Mesenchymal stem cell (in vitro differentiated cells and primary cell): ENCODE measurements around the gene MAN2C1.

ENCODE experiments used
- DNase-seq: peaks from one replicate; pipeline ENCODE4 v3.0.0-alpha.2; 2013
- H2AFZ ChIP-seq: one replicate; pipeline ENCODE4 v1.6.1; 2013; ENCODE audit warnings: low read depth, mild to moderate bottlenecking, control low read depth, inconsistent platforms, low read length, moderate library complexity
- H2AK5ac ChIP-seq: 2 replicates; pipeline ENCODE4 v1.6.1; 2013; ENCODE audit warnings: low read length, moderate library complexity, mild to moderate bottlenecking, inconsistent platforms; ENCODE audit not compliant: severe bottlenecking
- H2BK120ac ChIP-seq: one replicate; pipeline ENCODE4 v1.6.1; 2013; ENCODE audit warnings: low read depth, mild to moderate bottlenecking, inconsistent platforms, low read length, moderate library complexity
- H2BK12ac ChIP-seq, 2 experiments: one replicate each; pipeline ENCODE4 v1.6.1; 2013; ENCODE audit warnings: inconsistent platforms in 2 of 2, low read length in 2 of 2, mild to moderate bottlenecking in 2 of 2, moderate library complexity in 2 of 2, control low read depth in 1 of 2
- H2BK15ac ChIP-seq: one replicate; pipeline ENCODE4 v1.6.1; 2013; ENCODE audit warnings: mild to moderate bottlenecking, low read depth, inconsistent platforms; ENCODE audit not compliant: poor library complexity, severe bottlenecking
- H2BK5ac ChIP-seq: 2 replicates; pipeline ENCODE4 v1.6.1; 2013; ENCODE audit warnings: low read depth, mild to moderate bottlenecking, low read length, control low read depth, inconsistent platforms; ENCODE audit not compliant: poor library complexity, severe bottlenecking
- H3K14ac ChIP-seq, 2 experiments: one replicate each; pipeline ENCODE4 v1.6.1; 2013; ENCODE audit warnings: inconsistent platforms in 2 of 2, low read length in 2 of 2, control low read depth in 1 of 2, mild to moderate bottlenecking in 1 of 2, moderate library complexity in 1 of 2
- H3K18ac ChIP-seq, 2 experiments: one replicate each; pipeline ENCODE4 v1.6.1; 2013; ENCODE audit warnings: inconsistent platforms in 2 of 2, low read length in 2 of 2, control low read depth in 1 of 2, low read depth in 1 of 2, mild to moderate bottlenecking in 1 of 2
- H3K23ac ChIP-seq, 2 experiments: one replicate each; pipeline ENCODE4 v1.6.1; 2013; ENCODE audit warnings: inconsistent platforms in 2 of 2, low read length in 2 of 2, mild to moderate bottlenecking in 2 of 2, moderate library complexity in 2 of 2, control low read depth in 1 of 2
- H3K27ac ChIP-seq: 2 replicates; pipeline ENCODE4 v1.5.1; 2013; ENCODE audit warnings: mild to moderate bottlenecking, moderate library complexity, low read length, control low read depth, inconsistent platforms; ENCODE audit not compliant: poor library complexity, severe bottlenecking
- H3K27me3 ChIP-seq, 2 experiments: 2 replicates each; pipeline versions ENCODE4 v1.6.1 to v1.7.0; 2013; ENCODE audit warnings: low read length in 2 of 2, mild to moderate bottlenecking in 2 of 2, moderate library complexity in 2 of 2, control low read depth in 1 of 2, inconsistent platforms in 1 of 2; ENCODE audit not compliant: control insufficient read depth in 1 of 2, insufficient read depth in 1 of 2
- H3K36me3 ChIP-seq, 2 experiments: 2 replicates each; pipeline versions ENCODE4 v1.6.1 to v1.7.0; 2013; ENCODE audit warnings: low read length in 2 of 2, control low read depth in 1 of 2, inconsistent platforms in 1 of 2, low read depth in 1 of 2, mild to moderate bottlenecking in 1 of 2; ENCODE audit not compliant: insufficient read depth in 2 of 2, control insufficient read depth in 1 of 2
- H3K4ac ChIP-seq, 2 experiments: one replicate each; pipeline ENCODE4 v1.6.1; 2013; ENCODE audit warnings: inconsistent platforms in 2 of 2, low read length in 2 of 2, mild to moderate bottlenecking in 2 of 2, moderate library complexity in 2 of 2, control low read depth in 1 of 2, low read depth in 1 of 2
- H3K4me1 ChIP-seq: 2 replicates; pipeline ENCODE4 v1.6.1; 2013; ENCODE audit warnings: low read depth, low read length, control low read depth; ENCODE audit not compliant: control insufficient read depth, insufficient read depth
- H3K4me2 ChIP-seq: 2 replicates; pipeline ENCODE4 v1.6.1; 2013; ENCODE audit warnings: low read length, mild to moderate bottlenecking, inconsistent platforms; ENCODE audit not compliant: poor library complexity, severe bottlenecking
- H3K4me3 ChIP-seq, 2 experiments: 2 replicates each; pipeline versions ENCODE4 v1.5.1 to v1.7.0; 2013; ENCODE audit warnings: low read length in 2 of 2, mild to moderate bottlenecking in 2 of 2, control low read depth in 1 of 2, low read depth in 1 of 2; ENCODE audit not compliant: insufficient read depth in 1 of 2
- H3K79me1 ChIP-seq: replicated peaks from 2 replicates; pipeline ENCODE4 v1.6.1; 2013; ENCODE audit warnings: mild to moderate bottlenecking, control low read depth, low read length, inconsistent platforms; ENCODE audit not compliant: poor library complexity, severe bottlenecking
- H3K9ac ChIP-seq: 2 replicates; pipeline ENCODE4 v1.7.0; 2013; ENCODE audit warnings: mild to moderate bottlenecking, low read length, moderate library complexity
- H3K9me3 ChIP-seq: 2 replicates; pipeline ENCODE4 v1.7.0; 2013; ENCODE audit warnings: mild to moderate bottlenecking, low read length; ENCODE audit not compliant: control insufficient read depth
- H4K8ac ChIP-seq: one replicate; pipeline ENCODE4 v1.6.1; 2013; ENCODE audit warnings: inconsistent platforms, mild to moderate bottlenecking, low read length, moderate library complexity
- H4K91ac ChIP-seq: one replicate; pipeline ENCODE4 v1.6.1; 2013; ENCODE audit warnings: mild to moderate bottlenecking, low read length, inconsistent platforms
- WGBS: methylation state at CpG from one replicate; pipeline ENCODE4 v1.1.7; 2013; ENCODE audit warnings: mixed read lengths; 5-methylcytosine and 5-hydroxymethylcytosine counted together

MAN2C1 gene

DNA sequence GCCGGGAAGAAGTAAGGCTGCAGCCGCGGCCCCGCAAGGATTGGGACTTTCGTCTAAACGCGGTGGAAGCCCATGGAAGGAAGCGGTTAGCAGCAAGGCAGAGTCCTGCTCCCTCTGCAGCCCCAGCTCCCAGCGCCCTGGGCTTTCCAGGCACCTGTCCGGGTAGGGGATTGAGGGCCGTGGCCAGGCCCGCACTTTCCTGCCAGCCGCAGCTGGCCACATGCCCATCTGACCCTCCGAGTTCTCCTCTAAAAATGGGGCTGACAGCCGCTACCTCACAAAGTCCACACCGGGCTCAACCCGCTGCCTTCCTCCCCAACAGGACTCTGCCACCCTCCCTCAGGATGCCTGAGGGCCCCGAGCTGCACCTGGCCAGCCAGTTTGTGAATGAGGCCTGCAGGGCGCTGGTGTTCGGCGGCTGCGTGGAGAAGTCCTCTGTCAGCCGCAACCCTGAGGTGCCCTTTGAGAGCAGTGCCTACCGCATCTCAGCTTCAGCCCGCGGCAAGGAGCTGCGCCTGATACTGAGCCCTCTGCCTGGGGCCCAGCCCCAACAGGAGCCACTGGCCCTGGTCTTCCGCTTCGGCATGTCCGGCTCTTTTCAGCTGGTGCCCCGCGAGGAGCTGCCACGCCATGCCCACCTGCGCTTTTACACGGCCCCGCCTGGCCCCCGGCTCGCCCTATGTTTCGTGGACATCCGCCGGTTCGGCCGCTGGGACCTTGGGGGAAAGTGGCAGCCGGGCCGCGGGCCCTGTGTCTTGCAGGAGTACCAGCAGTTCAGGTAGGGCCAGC, 19.7 kb downstream of the MAN2C1 start:
- H4K91ac ChIP-seq = no peak overlapping the region
- H3K79me1 ChIP-seq = peaks cover 5% of the 10 kb centered on the region
- H3K9me3 ChIP-seq = no peaks in the 10 kb centered on the region
- H2AFZ ChIP-seq = no peak overlapping the region
- peak overlapping the region; percentile 98 for H3K4me2 ChIP-seq
- no peak overlapping the region for H3K27ac ChIP-seq
- peaks cover 20% of the 10 kb centered on the region for H3K4me1 ChIP-seq
- peak; percentile 14 for DNase-seq
- no peak overlapping the region for H2BK5ac ChIP-seq
- H3K14ac ChIP-seq = peak overlapping the region in 1 of 2 experiments; percentile 36
- peak overlapping the region; percentile 26 to 75 for H3K18ac ChIP-seq
- H3K4me3 ChIP-seq = peak overlapping the region; percentile 66 to 83
- peak overlapping the region; percentile 85 for H4K8ac ChIP-seq
- 43% methylated on average over 46 of the region's 46 CpGs for WGBS
- no peak overlapping the region for H3K4ac ChIP-seq
- H3K27me3 ChIP-seq = peaks cover 8 to 11% of the 10 kb centered on the region in 2 experiments
- H3K23ac ChIP-seq = peak overlapping the region in 1 of 2 experiments; percentile 68
- H3K9ac ChIP-seq = peak overlapping the region; percentile 83
- no peak overlapping the region for H2BK15ac ChIP-seq
- H2BK120ac ChIP-seq = no peak overlapping the region
- H2BK12ac ChIP-seq = no peak overlapping the region
- H3K36me3 ChIP-seq = peaks cover 0 to 17% of the 10 kb centered on the region in 2 experiments
- H2AK5ac ChIP-seq = no peak overlapping the region

DNA sequence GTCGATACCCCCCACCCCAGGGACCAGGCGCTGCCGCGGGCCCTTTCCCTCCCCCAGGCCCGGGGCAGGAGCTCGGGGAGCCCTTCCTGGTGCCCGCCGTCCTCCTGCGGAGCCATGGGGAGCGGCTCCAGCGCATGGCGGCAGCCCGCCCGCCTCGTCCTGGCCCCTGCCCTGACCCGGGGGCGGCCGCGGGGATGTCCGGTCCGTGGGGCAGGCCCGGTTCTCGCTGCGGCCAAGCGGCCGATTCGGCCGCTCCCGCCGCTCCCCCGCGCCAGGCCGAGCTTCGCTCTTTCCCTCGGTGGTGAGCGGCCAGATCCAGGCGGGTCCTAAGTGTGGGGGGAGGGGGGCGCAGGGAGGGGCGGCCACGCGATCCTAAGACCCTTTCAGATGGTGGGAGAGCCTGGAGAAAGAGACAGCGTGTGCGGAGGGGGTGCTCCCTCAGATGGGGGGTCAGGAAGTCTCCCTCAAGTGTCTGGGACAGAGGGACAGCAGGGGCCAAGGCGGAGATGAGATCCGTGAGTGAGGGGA, 20.3 kb downstream of the MAN2C1 start:
- H3K9ac ChIP-seq = peak overlapping the region; percentile 83
- H3K23ac ChIP-seq = peak overlapping the region in 1 of 2 experiments; percentile 46
- peak overlapping the region; percentile 51 to 60 for H3K4ac ChIP-seq
- H3K79me1 ChIP-seq = peaks cover 5% of the 10 kb centered on the region
- no peak overlapping the region for H4K91ac ChIP-seq
- peaks cover 8 to 11% of the 10 kb centered on the region in 2 experiments for H3K27me3 ChIP-seq
- H3K9me3 ChIP-seq = no peaks in the 10 kb centered on the region
- no peak overlapping the region for H2AK5ac ChIP-seq
- WGBS = 2% methylated on average over 44 of the region's 45 CpGs
- peak overlapping the region; percentile 66 to 83 for H3K4me3 ChIP-seq
- H4K8ac ChIP-seq = peak overlapping the region; percentile 85
- H3K18ac ChIP-seq = peak overlapping the region; percentile 75 to 82
- H3K36me3 ChIP-seq = peaks cover 0 to 14% of the 10 kb centered on the region in 2 experiments
- H2BK5ac ChIP-seq = no peak overlapping the region
- H2BK15ac ChIP-seq = peak overlapping the region; percentile 65
- H3K27ac ChIP-seq = no peak overlapping the region
- DNase-seq = peak; percentile 8
- H2BK12ac ChIP-seq = peak overlapping the region in 1 of 2 experiments; percentile 34
- peak overlapping the region; percentile 92 for H2AFZ ChIP-seq
- peak overlapping the region; percentile 98 for H3K4me2 ChIP-seq
- peaks cover 20% of the 10 kb centered on the region for H3K4me1 ChIP-seq
- peak overlapping the region; percentile 64 for H2BK120ac ChIP-seq
- no peak overlapping the region for H3K14ac ChIP-seq

DNA sequence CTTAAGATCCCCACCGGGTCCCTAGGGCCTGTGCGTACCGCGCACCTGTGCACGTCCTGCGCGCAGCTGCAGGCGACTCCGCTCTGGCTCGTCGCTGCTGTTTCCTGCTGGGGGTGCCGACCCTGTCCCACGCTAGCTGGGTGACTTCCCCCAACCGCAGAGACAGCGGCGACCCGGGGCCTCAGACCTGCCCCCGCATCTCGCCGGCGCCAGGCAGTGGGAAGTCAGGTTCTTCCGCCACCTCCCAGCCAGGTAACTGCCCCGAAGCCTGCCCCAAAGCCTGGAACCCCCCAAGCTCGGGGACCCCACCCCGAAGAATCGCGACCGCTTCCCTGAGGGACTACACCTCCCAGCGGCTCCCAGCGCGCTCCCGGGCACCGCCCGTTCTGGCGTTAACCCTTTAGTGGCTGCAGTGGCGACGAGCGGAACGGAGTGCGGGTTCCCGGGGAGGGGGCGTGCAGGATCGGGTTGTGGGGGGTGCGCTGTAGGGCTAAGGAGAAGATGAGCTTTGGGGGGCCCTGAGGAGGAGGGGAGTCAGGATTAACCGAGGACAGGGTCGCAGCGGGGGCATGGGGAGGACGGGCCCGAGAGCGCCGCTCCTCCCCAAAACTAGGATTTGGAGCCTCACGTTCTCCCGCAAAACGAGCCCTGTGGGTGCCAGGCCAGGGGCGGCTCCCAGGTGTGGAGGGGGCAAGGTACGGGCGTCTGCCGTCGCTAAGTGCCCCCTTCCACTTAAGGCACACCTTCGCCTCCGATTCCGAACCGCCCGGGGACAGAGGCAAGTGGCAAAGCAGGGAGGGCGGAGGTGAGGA, 21.0 kb downstream of the MAN2C1 start:
- WGBS = under 1% methylated on average over 56 of the region's 65 CpGs
- Histone ChIP-seq H3K4me2 (peak overlapping the region; percentile 98), H4K91ac (peak overlapping the region; percentile 74), H3K14ac (peak overlapping the region in 1 of 2 experiments; percentile 81), H3K23ac (peak overlapping the region in 1 of 2 experiments; percentile 46), H2AK5ac (no peak overlapping the region), H2BK5ac (peak overlapping the region; percentile 70), H3K4ac (peak overlapping the region; percentile 57 to 60), H3K27ac (no peak overlapping the region), H3K18ac (peak overlapping the region; percentile 75 to 82), H3K27me3 (peaks cover 8 to 11% of the 10 kb centered on the region in 2 experiments), H3K4me3 (peak overlapping the region; percentile 66 to 83), H2BK12ac (peak overlapping the region in 1 of 2 experiments; percentile 24), H4K8ac (peak overlapping the region; percentile 85), H3K79me1 (peaks cover 5% of the 10 kb centered on the region), H3K9ac (peak overlapping the region; percentile 83), H2BK15ac (peak overlapping the region; percentile 65), H2AFZ (peak overlapping the region; percentile 92), H3K4me1 (peaks cover 20% of the 10 kb centered on the region), H3K9me3 (no peaks in the 10 kb centered on the region), H2BK120ac (peak overlapping the region; percentile 64), H3K36me3 (peaks cover 0 to 11% of the 10 kb centered on the region in 2 experiments)
- DNase-seq = peak; percentile 24
